Neuronal stem cell (in vitro differentiated cells): ENCODE measurements around the gene CACNG4.

Source experiments
- DNase-seq: peaks from one replicate; pipeline ENCODE4 v3.0.0-alpha.2; 2013; ENCODE audit warnings: low spot score
- H2AFZ ChIP-seq: one replicate; pipeline ENCODE4 v1.6.1; 2013; ENCODE audit warnings: mild to moderate bottlenecking, low read length, inconsistent platforms
- H2AK5ac ChIP-seq: 2 replicates; pipeline ENCODE4 v1.6.1; 2013; ENCODE audit warnings: low read depth, mild to moderate bottlenecking, inconsistent platforms, low read length, moderate library complexity, mixed read lengths
- H2BK120ac ChIP-seq: 2 replicates; pipeline ENCODE4 v1.6.1; 2013; ENCODE audit warnings: low read depth, mild to moderate bottlenecking, inconsistent platforms, low read length, moderate library complexity, mixed read lengths
- H2BK12ac ChIP-seq: one replicate; pipeline ENCODE4 v1.6.1; 2013; ENCODE audit warnings: low read length, inconsistent platforms
- H2BK15ac ChIP-seq: 2 replicates; pipeline ENCODE4 v1.6.1; 2013; ENCODE audit warnings: mild to moderate bottlenecking, low read length, inconsistent platforms, mixed read lengths
- H2BK5ac ChIP-seq: one replicate; pipeline ENCODE4 v1.6.1; 2013; ENCODE audit warnings: inconsistent platforms, mild to moderate bottlenecking, low read length, moderate library complexity
- H3K14ac ChIP-seq: one replicate; pipeline ENCODE4 v1.6.1; 2013; ENCODE audit warnings: low read length, inconsistent platforms
- H3K18ac ChIP-seq: 2 replicates; pipeline ENCODE4 v1.6.1; 2013; ENCODE audit warnings: low read length, inconsistent platforms
- H3K23ac ChIP-seq: 2 replicates; pipeline ENCODE4 v1.6.1; 2013; ENCODE audit warnings: low read depth, mild to moderate bottlenecking, mixed read lengths, low read length, inconsistent platforms; ENCODE audit not compliant: poor library complexity
- H3K27ac ChIP-seq: replicated peaks from 3 replicates; pipeline ENCODE4 v1.5.1; 2013; ENCODE audit warnings: low read length, inconsistent platforms
- H3K27me3 ChIP-seq, 3 experiments: 2 replicates each; pipeline ENCODE4 v1.6.1; 2013; ENCODE audit warnings: low read length in 3 of 3, mild to moderate bottlenecking in 2 of 3, inconsistent platforms in 1 of 3, low read depth in 1 of 3, mixed read lengths in 1 of 3, moderate library complexity in 1 of 3; ENCODE audit not compliant: control insufficient read depth in 3 of 3, insufficient read depth in 3 of 3
- H3K36me3 ChIP-seq, 2 donors: replicated peaks in 1 of 2; 2 replicates each; pipeline ENCODE4 v1.6.1; 2013; ENCODE audit warnings: low read length in 2 of 2; ENCODE audit not compliant: control insufficient read depth in 2 of 2, insufficient read depth in 2 of 2
- H3K4ac ChIP-seq: 2 replicates; pipeline ENCODE4 v1.6.1; 2013; ENCODE audit warnings: inconsistent platforms, mild to moderate bottlenecking, low read length, moderate library complexity
- H3K4me1 ChIP-seq, 2 donors: 1 replicate in 1 of 2; 2 replicates in 1 of 2; pipeline ENCODE4 v1.6.1; 2013; ENCODE audit warnings: low read length in 2 of 2, low read depth in 1 of 2; ENCODE audit not compliant: control insufficient read depth in 2 of 2, insufficient read depth in 1 of 2
- H3K4me2 ChIP-seq: one replicate; pipeline ENCODE4 v1.6.1; 2013; ENCODE audit warnings: mild to moderate bottlenecking, low read length, inconsistent platforms; ENCODE audit not compliant: insufficient read depth, poor library complexity, severe bottlenecking
- H3K4me3 ChIP-seq, 2 donors: 2 replicates each; pipeline ENCODE4 v1.5.1; 2013; ENCODE audit warnings: low read length in 2 of 2, mild to moderate bottlenecking in 2 of 2, inconsistent platforms in 1 of 2, moderate library complexity in 1 of 2
- H3K79me1 ChIP-seq: one replicate; pipeline ENCODE4 v1.6.1; 2013; ENCODE audit warnings: low read depth, mild to moderate bottlenecking, inconsistent platforms, low read length, moderate library complexity
- H3K9ac ChIP-seq: one replicate; pipeline ENCODE4 v1.6.1; 2013; ENCODE audit warnings: mild to moderate bottlenecking, low read depth, low read length, inconsistent platforms; ENCODE audit not compliant: poor library complexity
- H3K9me3 ChIP-seq, 2 donors: replicated peaks in 1 of 2; 2 replicates each; pipeline versions ENCODE3 to v1.6.1; 2013; ENCODE audit warnings: low read length in 2 of 2, mild to moderate bottlenecking in 2 of 2, inconsistent platforms in 1 of 2, low read depth in 1 of 2, mixed read lengths in 1 of 2, moderate library complexity in 1 of 2; ENCODE audit not compliant: control insufficient read depth in 2 of 2, insufficient read depth in 1 of 2
- H4K8ac ChIP-seq: one replicate; pipeline ENCODE4 v1.6.1; 2013; ENCODE audit warnings: low read depth, mild to moderate bottlenecking, inconsistent platforms, low read length, moderate library complexity
- H4K91ac ChIP-seq: one replicate; pipeline ENCODE4 v1.6.1; 2013; ENCODE audit warnings: low read length, low read depth, mild to moderate bottlenecking, inconsistent platforms; ENCODE audit not compliant: poor library complexity
- WGBS, 2 donors: extraction: QIAGEN DNeasy Blood & Tissue Kit; methylation state at CpG; one replicate each; pipeline ENCODE4 v1.1.7; 2013; ENCODE audit warnings: missing lambda C conversion rate in 2 of 2, mixed read lengths in 1 of 2; ENCODE audit not compliant: insufficient read length in 2 of 2, insufficient replicate concordance in 1 of 2; ENCODE audit errors: extremely low coverage in 2 of 2; 5-methylcytosine and 5-hydroxymethylcytosine counted together

The CACNG4 gene

GRCh38 chr17:66996926-66997325 is 32.4 kb downstream of the CACNG4 start:
- H3K4me2 ChIP-seq, result no peak overlapping the region
- no peak overlapping the region for H2BK120ac ChIP-seq
- H3K9me3 ChIP-seq, result peaks cover 6 to 11% of the 10 kb centered on the region in 2 donors
- no peak overlapping the region for H3K18ac ChIP-seq
- no peak overlapping the region for H3K9ac ChIP-seq
- H3K23ac ChIP-seq, result no peak overlapping the region
- no peak for DNase-seq
- no CpG with 5 or more reads among the region's 5 CpGs for WGBS, 2 donors
- no peak overlapping the region for H2BK5ac ChIP-seq
- H3K27me3 ChIP-seq, result no peaks in the 10 kb centered on the region
- H4K91ac ChIP-seq, result no peak overlapping the region
- no peaks in the 10 kb centered on the region for H3K79me1 ChIP-seq
- no peak overlapping the region for H3K14ac ChIP-seq
- H2BK15ac ChIP-seq, result no peak overlapping the region
- no peaks in the 10 kb centered on the region for H3K4me1 ChIP-seq
- no peak overlapping the region for H3K4ac ChIP-seq
- H3K27ac ChIP-seq, result no peak overlapping the region
- H3K4me3 ChIP-seq, result no peak overlapping the region
- H2AFZ ChIP-seq, result no peak overlapping the region
- no peak overlapping the region for H4K8ac ChIP-seq
- peaks cover 0 to 11% of the 10 kb centered on the region in 2 donors for H3K36me3 ChIP-seq
- H2BK12ac ChIP-seq, result no peak overlapping the region
- H2AK5ac ChIP-seq, result no peak overlapping the region

GRCh38 chr17:67003231-67003630 is 38.7 kb downstream of the CACNG4 start:
- no peak overlapping the region for H2BK5ac ChIP-seq
- H3K4me3 ChIP-seq, result no peak overlapping the region
- H2BK15ac ChIP-seq, result no peak overlapping the region
- WGBS, 2 donors, result no CpG with 5 or more reads among the region's 2 CpGs
- H3K9me3 ChIP-seq, result peaks cover 6 to 14% of the 10 kb centered on the region in 2 donors
- no peak overlapping the region for H3K14ac ChIP-seq
- no peak overlapping the region for H2AK5ac ChIP-seq
- no peak overlapping the region for H4K91ac ChIP-seq
- peaks cover 0 to 3% (median 0%) of the 10 kb centered on the region in 3 experiments for H3K27me3 ChIP-seq
- no peak for DNase-seq
- H2BK12ac ChIP-seq, result no peak overlapping the region
- no peak overlapping the region for H3K27ac ChIP-seq
- no peak overlapping the region for H4K8ac ChIP-seq
- H2AFZ ChIP-seq, result no peak overlapping the region
- H3K4ac ChIP-seq, result no peak overlapping the region
- H3K4me2 ChIP-seq, result no peak overlapping the region
- H3K4me1 ChIP-seq, result peaks cover 0 to 1% of the 10 kb centered on the region in 2 donors
- H3K18ac ChIP-seq, result no peak overlapping the region
- peaks cover 0 to 7% of the 10 kb centered on the region in 2 donors for H3K36me3 ChIP-seq
- no peak overlapping the region for H3K9ac ChIP-seq
- H3K79me1 ChIP-seq, result no peaks in the 10 kb centered on the region
- H3K23ac ChIP-seq, result no peak overlapping the region
- no peak overlapping the region for H2BK120ac ChIP-seq

- Histone ChIP-seq H3K23ac (no peak overlapping the region), H4K91ac (no peak overlapping the region), H3K9ac (no peak overlapping the region), H3K9me3 (peaks cover 6 to 14% of the 10 kb centered on the region in 2 donors), H3K18ac (no peak overlapping the region), H3K4me1 (peaks cover 0 to 1% of the 10 kb centered on the region in 2 donors), H3K4me2 (no peak overlapping the region), H3K27me3 (peaks cover 0 to 3% (median 0%) of the 10 kb centered on the region in 3 experiments), H3K4me3 (no peak overlapping the region), H3K14ac (no peak overlapping the region), H3K27ac (no peak overlapping the region), H2BK120ac (no peak overlapping the region), H4K8ac (no peak overlapping the region), H3K79me1 (no peaks in the 10 kb centered on the region), H2BK15ac (no peak overlapping the region), H2BK5ac (no peak overlapping the region), H2AK5ac (no peak overlapping the region), H2BK12ac (no peak overlapping the region), H3K4ac (no peak overlapping the region), H2AFZ (no peak overlapping the region), H3K36me3 (peaks cover 0 to 11% of the 10 kb centered on the region in 2 donors)
- no CpG with 5 or more reads among the region's 11 CpGs for WGBS, 2 donors
- no peak for DNase-seq
These were observed 39.7 kb downstream of the CACNG4 start for GRCh38 chr17:67004181-67004580.

GRCh38 chr17:67007266-67007665 is 42.8 kb downstream of the CACNG4 start:
- Histone ChIP-seq H3K18ac (no peak overlapping the region), H3K27me3 (peaks cover 0 to 3% (median 0%) of the 10 kb centered on the region in 3 experiments), H3K9ac (no peak overlapping the region), H3K36me3 (peaks cover 0 to 7% of the 10 kb centered on the region in 2 donors), H3K4me3 (no peak overlapping the region), H3K4me1 (peaks cover 0 to 1% of the 10 kb centered on the region in 2 donors), H3K4me2 (no peak overlapping the region), H3K9me3 (peaks cover 2 to 3% of the 10 kb centered on the region in 2 donors), H3K14ac (no peak overlapping the region), H2AFZ (no peak overlapping the region), H4K91ac (no peak overlapping the region), H3K4ac (no peak overlapping the region), H3K27ac (no peak overlapping the region), H2BK15ac (no peak overlapping the region), H2BK5ac (no peak overlapping the region), H3K79me1 (no peaks in the 10 kb centered on the region), H3K23ac (no peak overlapping the region), H4K8ac (no peak overlapping the region), H2AK5ac (no peak overlapping the region), H2BK120ac (no peak overlapping the region), H2BK12ac (no peak overlapping the region)
- DNase-seq, result no peak
- WGBS, 2 donors, result no CpG with 5 or more reads among the region's 6 CpGs
